ENCODE results near the gene NOL4L.

GRCh38 chr20:32510120-32510600 lies 75.0 kb downstream of the NOL4L start:
- TF ChIP-seq CTCF (IDR thresholded peaks at IDR 0.05), result no peak
- TF ChIP-seq POLR2A (IDR thresholded peaks at IDR 0.05), result no peak

All from suprapubic skin (tissue), 3 donors.